Activated CD8-positive, alpha-beta memory T cell treated with anti-CD3 and anti-CD28 coated beads, Interleukin-2, amount 50 U/mL, for 24 hours (primary cell): ENCODE results near the gene TRPM5.

Experiments
- DNase-seq: peaks from one replicate; pipeline ENCODE4 v3.0.0-alpha.2; 2020; ENCODE audit errors: extremely low read depth

Gene TRPM5

DNA sequence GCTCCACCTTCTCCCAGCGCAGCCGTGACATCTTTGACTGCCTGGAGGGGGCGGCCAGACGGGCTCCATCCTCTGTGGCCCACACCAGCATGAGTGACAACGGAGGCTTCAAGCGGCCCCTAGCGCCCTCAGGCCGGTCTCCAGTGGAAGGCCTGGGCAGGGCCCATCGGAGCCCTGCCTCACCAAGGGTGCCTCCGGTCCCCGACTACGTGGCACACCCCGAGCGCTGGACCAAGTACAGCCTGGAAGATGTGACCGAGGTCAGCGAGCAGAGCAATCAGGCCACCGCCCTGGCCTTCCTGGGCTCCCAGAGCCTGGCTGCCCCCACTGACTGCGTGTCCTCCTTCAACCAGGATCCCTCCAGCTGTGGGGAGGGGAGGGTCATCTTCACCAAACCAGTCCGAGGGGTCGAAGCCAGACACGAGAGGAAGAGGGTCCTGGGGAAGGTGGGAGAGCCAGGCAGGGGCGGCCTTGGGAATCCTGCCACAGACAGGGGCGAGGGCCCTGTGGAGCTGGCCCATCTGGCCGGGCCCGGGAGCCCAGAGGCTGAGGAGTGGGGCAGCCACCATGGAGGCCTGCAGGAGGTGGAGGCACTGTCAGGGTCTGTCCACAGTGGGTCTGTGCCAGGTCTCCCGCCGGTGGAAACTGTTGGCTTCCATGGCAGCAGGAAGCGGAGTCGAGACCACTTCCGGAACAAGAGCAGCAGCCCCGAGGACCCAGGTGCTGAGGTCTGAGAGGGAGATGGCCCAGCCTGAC lies 41.2 kb downstream of the TRPM5 start:
- DNase-seq: no peak

DNA sequence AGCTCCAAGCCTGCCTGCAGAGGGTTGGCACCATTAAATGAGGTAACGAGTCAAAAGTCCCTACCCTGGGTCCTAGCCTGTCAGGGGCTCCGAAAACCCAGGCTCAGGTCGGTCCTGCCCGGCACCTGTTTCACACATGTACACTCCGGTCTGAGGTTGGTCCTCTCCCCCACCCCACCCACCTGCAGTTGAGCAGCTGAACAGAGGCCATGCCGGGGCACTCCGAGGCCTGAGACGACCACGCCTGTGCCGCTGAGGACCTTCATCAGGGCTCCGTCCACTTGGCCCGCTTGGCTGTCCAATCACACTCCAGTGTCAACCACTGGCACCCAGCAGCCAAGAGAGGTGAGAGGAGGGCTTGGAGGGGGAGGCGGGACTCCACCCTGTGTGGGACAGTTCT lies 42.2 kb downstream of the TRPM5 start:
- DNase-seq: no peak

DNA sequence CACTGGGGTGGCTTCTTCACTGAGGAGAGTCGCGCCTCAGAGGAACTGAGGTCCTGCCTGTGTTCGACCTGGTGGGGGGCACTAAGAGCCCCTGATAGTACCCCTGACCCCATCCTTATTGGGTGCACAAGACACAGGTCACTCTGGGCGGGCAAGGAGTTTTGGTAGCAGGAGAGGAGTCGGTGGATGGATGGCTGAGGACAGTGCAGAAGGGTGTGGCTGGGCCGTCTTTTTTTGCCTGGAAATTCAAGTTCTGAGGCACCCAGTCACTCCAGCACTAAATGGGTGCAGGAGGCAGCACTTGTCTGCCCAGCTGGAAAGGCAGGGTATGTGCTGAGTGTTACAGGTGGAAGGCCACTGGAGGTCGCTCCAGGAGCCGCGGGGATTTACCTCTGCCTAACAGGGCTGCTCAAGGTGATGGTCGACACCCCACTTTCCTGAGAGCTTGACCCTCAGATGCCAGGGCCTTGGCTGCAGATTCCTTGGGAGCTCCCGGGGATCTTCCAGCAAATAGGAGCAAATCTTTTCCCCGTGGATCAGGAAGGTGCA lies 42.8 kb downstream of the TRPM5 start:
- no peak for DNase-seq

DNA sequence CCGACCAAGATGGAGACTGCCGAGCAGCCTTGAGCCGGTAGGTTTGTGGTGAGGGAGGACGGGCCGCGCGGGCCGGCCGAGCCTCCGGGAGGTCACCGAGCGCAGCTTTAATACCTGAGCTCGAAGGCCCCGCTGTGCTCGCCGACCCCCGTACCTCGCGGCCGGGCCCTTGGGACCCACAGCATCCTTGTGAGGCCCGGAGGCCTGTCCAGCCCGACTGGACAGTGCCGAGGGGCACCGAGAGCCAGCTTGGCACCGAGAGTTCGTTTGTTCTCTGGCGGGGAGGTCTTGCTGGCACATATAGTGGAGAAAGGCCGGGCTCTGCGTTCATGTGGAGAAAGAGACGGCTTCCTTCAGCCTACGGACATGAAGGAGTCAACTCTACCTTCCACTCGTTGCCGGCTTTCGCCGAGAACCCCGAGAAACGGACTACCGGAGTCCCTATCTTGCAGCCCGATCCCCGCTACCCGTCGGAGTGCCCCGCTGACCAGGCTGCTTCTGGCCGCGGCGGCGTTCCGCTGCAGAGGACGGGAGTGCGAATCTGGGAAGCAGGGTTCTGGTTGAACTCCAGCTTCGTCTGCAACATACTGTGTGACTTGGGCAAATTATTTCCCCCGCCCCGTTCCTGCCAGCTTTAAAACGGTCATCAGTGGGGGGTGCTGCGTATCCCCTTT lies 43.4 kb downstream of the TRPM5 start:
- no peak for DNase-seq

DNA sequence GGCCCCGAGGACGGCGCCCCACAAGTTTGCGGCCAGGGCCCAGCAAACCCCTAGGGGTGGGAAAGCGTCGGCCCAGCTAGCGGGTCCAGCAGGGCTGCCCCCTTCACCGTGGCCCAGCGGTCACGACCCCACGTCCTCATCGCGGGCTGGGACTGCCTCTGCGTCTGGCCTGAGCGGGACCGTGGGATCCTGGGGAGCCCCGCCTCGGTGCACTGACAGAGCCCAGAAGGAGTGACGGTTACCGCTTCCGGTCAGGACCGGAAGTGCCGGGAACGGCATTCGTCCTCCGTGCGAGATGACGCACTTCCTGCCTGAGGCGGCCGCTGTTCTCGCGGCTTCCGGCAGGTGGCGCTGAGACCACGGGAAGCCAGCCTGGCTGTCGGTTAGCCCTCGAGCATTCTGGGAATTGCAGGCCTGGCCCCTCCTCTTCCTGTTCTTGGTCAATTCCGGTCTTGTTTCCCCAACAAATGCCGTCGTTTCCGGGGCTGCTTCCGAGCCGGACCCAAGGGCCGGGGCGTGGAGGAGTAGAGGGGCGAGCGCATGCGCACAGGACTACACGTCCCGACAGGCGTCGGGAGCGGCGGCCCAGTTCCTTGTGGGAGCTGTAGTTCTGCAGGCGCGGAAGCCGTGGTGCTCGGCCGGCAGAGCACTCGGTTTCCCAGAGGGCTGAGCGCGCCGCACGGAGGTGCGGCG lies 44.1 kb downstream of the TRPM5 start, which contains the start of gene TSSC4:
TSSC4 (plus strand) TSS at position 682 of the 693 bp plus-strand sequence. CDS start 1,884 bp downstream, outside the sequence.
- DNase-seq: peak; percentile 97

DNA sequence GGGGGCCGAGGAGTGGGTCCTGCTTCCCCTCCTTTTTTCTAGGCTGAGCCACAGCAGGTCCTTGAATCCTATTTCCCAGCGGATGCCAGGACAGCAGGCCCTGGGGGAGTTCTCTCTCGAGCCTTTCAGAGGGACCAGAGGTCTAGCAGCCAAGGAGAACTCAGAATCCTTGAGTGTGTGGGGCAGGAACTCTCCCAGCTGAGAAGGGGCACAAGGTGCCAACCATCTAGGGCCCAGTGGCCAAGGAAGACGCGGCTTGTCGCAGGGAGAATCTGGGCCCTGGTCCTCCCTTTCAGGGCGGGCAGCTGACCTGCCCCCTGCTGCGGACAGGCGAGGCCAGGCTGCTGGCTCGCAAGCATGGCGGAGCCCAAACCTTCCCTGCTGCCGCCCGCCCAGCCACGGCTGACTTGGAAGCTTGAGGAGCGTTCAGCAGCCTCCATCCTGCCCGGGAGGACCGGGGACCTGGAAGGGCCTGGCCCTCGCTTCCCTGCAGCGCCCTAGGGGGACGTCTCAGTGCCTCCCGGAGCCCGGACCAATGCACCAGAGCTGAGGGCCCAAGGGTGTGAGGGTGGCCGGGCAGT lies 44.7 kb downstream of the TRPM5 start:
- no peak for DNase-seq

DNA sequence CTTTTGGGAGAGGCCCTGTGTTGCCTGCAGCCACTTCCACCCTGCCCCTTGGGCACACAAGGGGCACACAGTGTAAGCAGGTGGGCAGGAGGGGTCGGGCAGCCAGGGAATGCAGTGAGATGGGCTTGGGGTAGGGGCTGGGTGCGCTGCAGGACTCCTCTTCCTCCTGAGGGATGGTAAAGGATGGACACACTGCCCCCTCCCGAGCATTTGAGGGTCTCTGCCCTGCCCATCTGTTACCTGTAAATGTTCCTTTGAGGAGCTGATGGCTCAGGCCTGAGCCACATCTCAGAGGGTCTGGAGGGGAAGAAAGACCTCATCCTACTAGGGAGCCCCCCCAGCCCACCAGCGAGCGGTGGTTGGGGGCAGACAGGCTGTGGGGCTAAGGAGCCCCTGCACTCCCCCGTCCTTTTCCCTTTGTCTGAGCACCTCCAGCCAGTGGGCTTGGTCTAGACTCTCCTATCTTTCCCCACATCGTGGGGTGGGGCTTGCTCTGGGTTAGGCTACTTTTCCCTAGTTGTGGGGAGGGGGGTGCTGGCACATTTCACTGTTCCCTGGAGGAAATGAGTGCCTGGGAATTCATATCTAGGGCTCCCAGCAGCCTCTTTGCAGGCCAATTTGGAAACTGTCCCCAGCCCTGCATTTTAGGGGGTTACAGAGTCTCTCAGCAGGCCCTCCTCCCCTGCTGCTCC lies 45.5 kb downstream of the TRPM5 start:
- no peak for DNase-seq

DNA sequence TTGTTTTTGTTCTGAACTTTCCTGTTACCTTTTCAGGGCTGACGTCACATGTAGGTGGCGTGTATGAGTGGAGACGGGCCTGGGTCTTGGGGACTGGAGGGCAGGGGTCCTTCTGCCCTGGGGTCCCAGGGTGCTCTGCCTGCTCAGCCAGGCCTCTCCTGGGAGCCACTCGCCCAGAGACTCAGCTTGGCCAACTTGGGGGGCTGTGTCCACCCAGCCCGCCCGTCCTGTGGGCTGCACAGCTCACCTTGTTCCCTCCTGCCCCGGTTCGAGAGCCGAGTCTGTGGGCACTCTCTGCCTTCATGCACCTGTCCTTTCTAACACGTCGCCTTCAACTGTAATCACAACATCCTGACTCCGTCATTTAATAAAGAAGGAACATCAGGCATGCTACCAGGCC lies 47.3 kb downstream of the TRPM5 start:
- no peak for DNase-seq

DNA sequence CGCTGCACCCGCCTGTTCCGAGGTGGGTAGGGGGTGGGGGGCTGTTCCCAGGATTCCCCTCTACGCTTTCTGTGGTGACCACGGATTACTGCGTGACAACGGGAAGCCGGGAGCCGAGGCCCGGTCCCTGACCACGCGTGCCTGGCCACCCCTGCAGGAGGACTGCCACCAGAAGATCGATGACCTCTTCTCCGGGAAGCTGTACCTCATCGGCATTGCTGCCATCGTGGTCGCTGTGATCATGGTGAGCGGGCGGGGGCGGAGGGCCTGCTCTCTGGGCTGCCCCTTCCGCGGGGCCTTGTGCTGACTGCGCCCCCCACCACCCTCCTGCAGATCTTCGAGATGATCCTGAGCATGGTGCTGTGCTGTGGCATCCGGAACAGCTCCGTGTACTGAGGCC lies 47.8 kb downstream of the TRPM5 start:
- DNase-seq: no peak

DNA sequence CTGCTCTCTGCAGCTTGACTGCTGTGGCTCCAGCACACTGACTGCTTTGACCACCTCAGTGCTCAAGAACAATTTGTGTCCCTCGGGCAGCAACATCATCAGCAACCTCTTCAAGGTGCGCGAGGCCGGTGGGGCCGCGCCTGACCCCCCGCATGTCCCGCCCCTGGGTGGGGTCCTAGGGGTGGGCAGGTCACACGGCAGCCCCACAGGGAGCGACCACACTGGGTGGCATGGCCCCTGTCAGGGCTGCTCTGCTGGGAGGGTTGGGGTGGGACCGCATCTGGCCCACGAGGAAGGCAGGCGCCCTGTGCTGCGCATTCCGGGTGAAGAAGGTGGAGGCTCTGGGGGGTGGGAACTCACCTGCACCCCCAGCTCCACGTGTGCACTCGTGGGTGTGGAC lies 48.5 kb downstream of the TRPM5 start:
- DNase-seq: no peak

DNA sequence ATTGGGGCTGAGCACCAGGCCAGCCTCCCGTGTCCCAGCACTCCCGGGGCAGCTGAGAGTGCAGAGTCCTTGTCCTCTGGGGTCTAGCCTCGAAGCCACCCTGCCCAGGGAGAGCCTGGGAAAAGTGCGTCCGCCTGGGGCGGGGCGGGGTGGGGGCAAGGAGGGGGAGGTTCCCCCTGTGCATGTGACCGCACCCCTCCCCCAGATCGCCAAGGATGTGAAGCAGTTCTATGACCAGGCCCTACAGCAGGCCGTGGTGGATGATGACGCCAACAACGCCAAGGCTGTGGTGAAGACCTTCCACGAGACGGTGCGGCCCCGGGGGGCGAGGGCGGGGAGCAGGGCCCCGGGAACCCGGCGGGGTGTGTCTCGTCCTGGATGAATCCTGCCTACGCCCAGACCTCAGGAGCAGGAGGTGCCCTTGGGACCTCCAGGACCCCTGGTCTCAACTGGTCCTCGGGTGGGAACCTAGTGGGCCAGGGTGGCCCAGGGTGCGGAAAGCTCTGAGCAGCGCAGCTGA lies 49.0 kb downstream of the TRPM5 start:
- DNase-seq: no peak

DNA sequence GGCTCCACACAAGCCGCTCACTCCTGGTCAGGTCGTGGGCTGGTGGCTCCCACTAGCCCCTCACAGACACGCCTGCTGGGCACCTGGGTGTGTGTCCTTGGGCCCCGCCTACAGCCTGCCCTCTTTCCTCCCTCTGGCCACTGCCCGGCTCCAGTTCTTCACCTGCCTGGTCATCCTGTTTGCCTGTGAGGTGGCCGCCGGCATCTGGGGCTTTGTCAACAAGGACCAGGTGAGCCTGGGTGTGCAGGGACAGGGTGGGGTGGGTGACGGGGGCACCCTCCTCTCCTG lies 49.6 kb downstream of the TRPM5 start:
- no peak for DNase-seq
